Globus pallidus (tissue), 1 donor: ENCODE measurements around the gene DCANP1.

ENCODE experiments used
- DNase-seq: peaks from one replicate; pipeline ENCODE4 v3.0.0-alpha.2; 2015; ENCODE audit warnings: low spot score

Gene DCANP1

GRCh38 chr5:135423146-135423845 is 23.9 kb downstream of the DCANP1 start:
- DNase-seq, result no peak

GRCh38 chr5:135422419-135422818 is 24.7 kb downstream of the DCANP1 start:
- DNase-seq, result no peak

- DNase-seq, result no peak
These were observed 30.1 kb downstream of the DCANP1 start for GRCh38 chr5:135417083-135417482.

GRCh38 chr5:135405082-135405481 is 42.1 kb downstream of the DCANP1 start:
- DNase-seq, result no peak

GRCh38 chr5:135402031-135402430 is 45.1 kb downstream of the DCANP1 start:
- no peak for DNase-seq

GRCh38 chr5:135400866-135401265 is 46.3 kb downstream of the DCANP1 start:
- peak; percentile 56 for DNase-seq

GRCh38 chr5:135399794-135400542 is 47.2 kb downstream of the DCANP1 start:
- no peak for DNase-seq

- DNase-seq, result peak; percentile 82
These were observed 48.0 kb downstream of the DCANP1 start, which contains the start of gene MACROH2A1 for GRCh38 chr5:135398855-135399793. MACROH2A1 (minus strand) TSS chr5:135399231; CDS start chr5:135389093, 10,138 bp downstream.

- no peak for DNase-seq
These were observed 48.8 kb downstream of the DCANP1 start for GRCh38 chr5:135398160-135398854.

- no peak for DNase-seq
These were observed 50.1 kb downstream of the DCANP1 start for GRCh38 chr5:135397084-135397483.

GRCh38 chr5:135396459-135397055 is 50.6 kb downstream of the DCANP1 start:
- no peak for DNase-seq

GRCh38 chr5:135395866-135396265 is 51.3 kb downstream of the DCANP1 start:
- no peak for DNase-seq

GRCh38 chr5:135395451-135395850 is 51.7 kb downstream of the DCANP1 start:
- DNase-seq, result no peak
